Neural progenitor cell (in vitro differentiated cells): ENCODE data around the gene ZNF835.

Experiments
- CTCF ChIP-seq: fragments of 200-600 bp; sonication (generic); IDR thresholded peaks from 2 replicates; pipeline ENCODE4 v1.5.1; 2017; ENCODE audit warnings: antibody characterized with exemption, mild to moderate bottlenecking
- EZH2 ChIP-seq: fragments of 200-600 bp; sonication (generic); IDR thresholded peaks from 2 replicates; pipeline ENCODE4 v1.6.1; 2017; ENCODE audit warnings: antibody characterized with exemption, mild to moderate bottlenecking, moderate library complexity
- EZH2phosphoT487 ChIP-seq: fragments of 200-600 bp; sonication (generic); IDR thresholded peaks from 2 replicates; pipeline ENCODE4 v1.6.1; 2017; ENCODE audit warnings: antibody characterized with exemption

- TF ChIP-seq EZH2 = no peak
- no peak for TF ChIP-seq CTCF
- TF ChIP-seq EZH2phosphoT487 = no peak
Measured at GRCh38 chr19:56642711-56643459, 28.7 kb downstream of the ZNF835 start, which contains the start of gene SMIM17.
